Left renal cortex interstitium (tissue), 4 donors: ENCODE data around the gene ALDH6A1. TPM values are rescaled to one million over a fixed set of nuclear protein-coding genes. Genes with fewer than 3 reads are reported as not detected.

Experiments
- DNase-seq, 4 donors: peaks; one replicate each; pipeline ENCODE4 v3.0.0-alpha.2; 2013; ENCODE audit warnings: low read depth in 4 of 4, low spot score in 2 of 4, missing footprints in 1 of 4
- polyA plus RNA-seq, 4 donors: library from polyadenylated mRNA; unstranded; fragments of 120-200 nt; gene quantifications; one replicate each; pipeline ENCODE4 v1.2.1, GENCODE V29; 2013; ENCODE audit not compliant: insufficient read length in 4 of 4

ALDH6A1 gene
- polyA plus RNA-seq, 4 donors, result 76.3 to 126 (median 104) TPM

- no peak for DNase-seq
Observed at GRCh38 chr14:74062809-74063150, 21.5 kb downstream of the ALDH6A1 start.

DNA sequence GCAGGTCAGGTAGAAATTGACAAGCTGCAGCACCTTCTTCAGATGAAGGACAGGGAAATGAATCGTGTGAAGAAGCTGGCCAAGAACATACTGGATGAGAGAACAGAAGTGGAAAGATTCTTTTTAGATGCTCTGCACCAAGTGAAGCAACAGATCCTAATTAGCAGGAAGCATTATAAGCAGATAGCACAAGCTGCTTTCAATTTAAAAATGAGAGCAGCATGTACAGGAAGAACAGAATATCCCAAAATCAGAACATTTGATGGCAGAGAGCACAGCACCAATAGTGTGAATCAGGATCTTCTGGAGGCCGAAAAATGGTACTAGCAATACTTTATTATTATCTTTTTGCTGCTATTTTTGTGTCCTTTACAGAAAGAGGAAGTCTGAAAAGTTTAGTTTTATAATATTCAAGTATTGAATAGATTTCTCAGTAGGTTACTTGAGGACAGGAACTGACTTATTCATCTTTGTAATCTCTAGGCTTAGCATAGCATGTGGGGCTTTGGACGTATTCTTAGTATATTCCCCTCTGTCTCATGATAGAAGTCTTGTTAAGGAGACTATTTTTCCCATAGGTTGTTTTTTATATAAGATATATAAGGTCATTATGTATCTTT, 34.3 kb downstream of the ALDH6A1 start:
- no peak for DNase-seq

GRCh38 chr14:74048281-74048680, 36.0 kb downstream of the ALDH6A1 start:
- DNase-seq, result no peak

DNA sequence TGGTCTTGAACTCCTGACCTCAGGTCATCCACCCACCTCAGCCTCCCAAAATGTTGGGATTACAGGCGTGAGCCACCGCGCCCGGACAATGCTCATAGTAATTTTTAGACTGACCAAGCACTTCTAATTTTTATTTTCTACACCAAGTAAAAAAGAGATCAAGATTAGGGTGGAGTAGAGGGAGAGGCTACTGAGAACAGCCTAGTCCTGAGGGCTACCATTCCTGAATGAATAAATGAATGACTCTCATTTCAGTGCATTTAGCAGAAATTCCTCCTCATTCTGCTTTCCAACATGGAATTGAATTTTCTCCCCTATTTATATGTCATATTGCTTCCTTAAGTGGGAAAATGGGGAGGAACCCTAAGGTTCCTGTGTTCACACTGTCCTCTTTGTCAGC, 38.7 kb downstream of the ALDH6A1 start:
- DNase-seq, result no peak

GRCh38 chr14:74042296-74042695, 42.0 kb downstream of the ALDH6A1 start:
- DNase-seq, result no peak

DNA sequence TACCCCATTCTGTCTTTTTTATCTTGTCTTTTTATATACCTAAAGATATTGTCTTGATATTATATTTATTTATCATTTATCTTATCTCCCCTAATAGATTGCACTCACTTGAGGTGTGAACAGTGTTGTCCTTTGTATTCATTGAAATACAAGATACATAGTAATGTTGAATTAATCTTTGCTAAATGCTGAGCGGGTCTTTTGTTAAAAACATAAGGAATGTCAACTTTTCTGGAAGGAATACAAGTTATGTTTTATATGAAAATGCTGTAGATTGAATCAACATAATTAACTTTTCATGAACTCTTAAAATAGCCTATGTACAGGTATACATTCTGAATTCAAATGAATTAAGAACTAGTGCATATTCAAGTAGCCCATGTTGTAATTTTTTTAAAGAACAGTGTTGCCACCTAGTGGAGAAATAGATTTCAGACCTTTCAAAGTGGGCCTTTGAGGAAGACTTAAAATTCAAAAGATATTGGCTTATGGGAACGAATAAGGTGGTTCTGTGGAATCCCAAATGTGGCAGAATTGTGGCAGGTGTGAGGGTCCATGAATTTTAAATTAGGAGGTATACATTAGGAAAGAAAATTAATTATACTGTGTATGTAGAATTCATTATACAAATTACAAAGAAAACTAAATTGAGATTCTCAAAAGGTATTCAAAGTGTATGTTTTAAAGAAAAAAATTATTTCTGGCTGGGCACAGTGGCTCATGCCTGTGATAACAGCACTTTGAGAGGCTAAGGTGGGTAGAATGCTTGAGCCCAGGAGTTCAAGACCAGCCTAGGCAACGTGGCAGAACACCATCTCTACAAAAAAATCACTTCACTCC, 46.0 kb downstream of the ALDH6A1 start:
- DNase-seq, result peak in 2 of 4 donors; percentile 21 to 50

DNA sequence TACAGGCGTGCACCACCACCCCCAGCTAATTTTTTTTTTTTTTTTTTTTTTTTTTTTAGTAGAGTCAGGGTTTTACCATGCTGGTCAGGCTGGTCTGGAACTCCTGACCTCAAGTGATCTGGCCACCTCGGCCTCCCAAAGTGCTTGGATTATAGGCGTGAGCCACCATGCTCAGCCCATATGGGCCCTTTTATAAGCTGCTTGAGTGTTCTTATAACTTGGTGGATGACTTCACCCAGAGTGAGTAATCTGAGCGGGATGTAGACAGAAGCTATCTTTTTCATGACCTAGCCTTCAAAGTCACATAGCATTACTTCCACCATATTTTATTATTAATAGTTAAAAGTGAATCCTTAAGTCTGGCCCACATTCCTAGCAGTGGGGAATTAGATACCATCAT, 48.7 kb downstream of the ALDH6A1 start:
- DNase-seq, result no peak

- no peak for DNase-seq
Observed at GRCh38 chr14:74034572-74034971, 49.7 kb downstream of the ALDH6A1 start.

DNA sequence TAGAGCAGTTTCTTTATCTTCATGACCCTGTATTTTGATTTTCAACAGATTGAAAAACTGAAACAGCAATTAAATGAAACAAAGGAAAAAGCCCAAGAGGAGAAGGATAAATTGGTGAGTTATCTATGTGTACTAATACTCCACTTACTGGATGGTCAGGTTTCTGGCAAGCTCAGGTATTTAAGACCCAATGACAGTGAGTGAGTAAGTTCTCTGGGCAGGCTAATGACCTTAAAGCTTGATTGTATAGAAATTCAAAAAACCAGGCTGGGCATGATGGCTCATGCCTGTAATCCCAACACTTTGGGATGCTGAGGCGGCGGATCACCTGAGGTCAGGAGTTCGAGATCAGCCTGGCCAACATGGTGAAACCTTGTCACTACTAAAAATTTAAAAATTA, 55.1 kb downstream of the ALDH6A1 start:
- DNase-seq, result no peak

DNA sequence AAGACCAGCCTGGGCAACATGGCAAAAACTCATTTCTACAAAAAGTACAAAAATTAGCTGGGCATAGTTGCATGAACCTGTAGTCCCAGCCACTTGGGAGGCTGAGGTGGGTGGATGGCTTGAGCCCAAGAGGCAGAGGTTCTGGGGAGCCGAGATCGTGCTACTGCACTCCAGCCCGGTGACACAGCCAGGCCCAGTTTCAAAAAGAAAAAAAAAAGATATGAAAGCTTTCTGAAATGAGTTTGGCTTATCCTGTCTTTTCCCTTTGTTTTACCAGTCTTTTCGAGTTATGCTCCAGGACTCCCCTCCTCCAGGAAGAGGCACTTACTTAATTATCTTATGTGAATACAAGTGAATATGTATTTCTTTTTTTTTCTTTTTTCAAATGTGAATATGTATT, 61.9 kb downstream of the ALDH6A1 start:
- DNase-seq, result no peak

GRCh38 chr14:74019408-74020137, 64.7 kb downstream of the ALDH6A1 start:
- peak in 1 of 4 donors; percentile 69 for DNase-seq

GRCh38 chr14:74018586-74019407, 65.5 kb downstream of the ALDH6A1 start, which contains the start of the genes BBOF1 and ENTPD5:
BBOF1 (plus strand) TSS chr14:74019349; CDS start chr14:74019479, 130 bp downstream.
ENTPD5 (minus strand) TSS chr14:74019288; CDS start chr14:73988102, 31,186 bp downstream.
- DNase-seq, result peak in 3 of 4 donors; percentile 56 to 82 (median 77)

DNA sequence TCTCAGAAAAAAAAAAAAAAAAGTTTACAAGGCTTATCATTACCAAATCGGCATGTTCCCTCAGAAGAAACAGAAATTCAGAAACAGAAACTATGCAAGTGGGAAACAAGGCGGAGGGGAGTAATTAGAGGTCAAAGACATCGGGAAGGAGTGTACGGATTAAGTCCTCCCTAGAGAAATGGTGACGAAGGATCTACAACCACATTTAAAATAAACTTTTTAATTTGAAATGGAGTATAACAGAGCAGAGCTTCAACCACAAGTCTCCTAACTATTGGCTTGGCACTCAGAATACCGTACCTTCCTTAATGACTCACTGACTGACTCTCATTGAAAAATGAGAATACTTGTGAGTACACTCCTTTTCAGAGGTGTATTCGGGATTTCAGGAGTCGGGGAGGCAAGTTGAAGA, 66.1 kb downstream of the ALDH6A1 start:
- DNase-seq, result no peak

GRCh38 chr14:74015963-74016362, 68.3 kb downstream of the ALDH6A1 start:
- no peak for DNase-seq

- DNase-seq, result no peak
Observed at GRCh38 chr14:74015176-74015575, 69.1 kb downstream of the ALDH6A1 start.

- no peak for DNase-seq
Observed at GRCh38 chr14:74014299-74014698, 70.0 kb downstream of the ALDH6A1 start.

GRCh38 chr14:74008843-74009499, 75.3 kb downstream of the ALDH6A1 start:
- no peak for DNase-seq
